Measurements from ENCODE around the gene SLCO2B1. TPM values are rescaled to one million over a fixed set of nuclear protein-coding genes. Genes with fewer than 3 reads are reported as not detected.

The SLCO2B1 gene
- total and polyA plus RNA-seq, 3 experiments from 2014 or later: 0.98 to 1.3 TPM; not detected in 1

DNA sequence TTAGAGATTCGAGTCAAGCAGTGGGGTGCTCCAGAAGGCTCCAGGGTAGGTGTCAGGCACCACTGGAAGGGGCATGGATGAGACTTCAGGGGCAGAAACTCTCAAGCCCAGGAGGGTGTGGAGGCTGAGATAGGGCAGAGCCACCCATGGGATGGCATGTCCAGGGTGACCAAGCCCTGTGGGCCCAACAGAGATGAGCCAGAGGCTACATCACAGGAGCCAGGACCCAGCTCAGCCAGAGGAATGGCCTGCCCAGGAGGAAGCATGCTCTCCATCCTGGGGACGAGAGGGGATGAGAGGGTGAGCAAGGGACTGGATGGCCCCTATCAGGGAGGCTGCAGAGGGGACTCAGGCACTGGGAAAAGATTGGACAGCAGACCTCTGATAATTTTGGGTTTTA is 42.8 kb downstream of the SLCO2B1 start:
- no peaks in the 10 kb centered on the region for H3K4me1 ChIP-seq (ENCODE audit: insufficient read depth, low read length)
- POLR2A ChIA-PET: no interaction called here
- DNase-seq: no peak
- H3K4me3 ChIP-seq (ENCODE audit: low read length): no peak overlapping the region
- no peaks in the 10 kb centered on the region for H3K36me3 Mint-ChIP-seq
- no peaks in the 10 kb centered on the region for H3K27me3 ChIP-seq (ENCODE audit: insufficient read depth, low read length, poor library complexity, severe bottlenecking)
- H3K27ac ChIP-seq (ENCODE audit: low read depth, low read length): no peak overlapping the region
- no peak overlapping the region for H3K4me3 Mint-ChIP-seq
- H3K4me1 Mint-ChIP-seq: no peaks in the 10 kb centered on the region
- H3K27ac Mint-ChIP-seq: no peak overlapping the region
- peaks cover 4 to 5% of the 10 kb centered on the region in 2 donors for H3K27me3 Mint-ChIP-seq
- H3K9me3 ChIP-seq (ENCODE audit: low read length): no peaks in the 10 kb centered on the region
- no peaks in the 10 kb centered on the region for H3K9me3 Mint-ChIP-seq
- H3K36me3 ChIP-seq (ENCODE audit: insufficient read depth, low read length): no peaks in the 10 kb centered on the region
- CTCF ChIA-PET: interaction anchor here (3.4 kb wide), 1 partner anchor 53 kb away, joined by 13 read pairs; no protein-coding TSS in a partner anchor

- no peaks in the 10 kb centered on the region for H3K36me3 ChIP-seq (ENCODE audit: insufficient read depth, low read length)
- H3K4me3 ChIP-seq (ENCODE audit: low read length): no peak overlapping the region
- CTCF ChIA-PET: interaction anchor here (1.1 to 3.4 kb wide), 2 partner anchors 47 to 53 kb away, joined by 3 to 13 read pairs; no protein-coding TSS in a partner anchor
- H3K27ac Mint-ChIP-seq: no peak overlapping the region
- peaks cover 4 to 5% of the 10 kb centered on the region in 2 donors for H3K27me3 Mint-ChIP-seq
- POLR2A ChIA-PET: no interaction called here
- no peaks in the 10 kb centered on the region for H3K36me3 Mint-ChIP-seq
- H3K9me3 ChIP-seq (ENCODE audit: low read length): no peaks in the 10 kb centered on the region
- H3K9me3 Mint-ChIP-seq: no peaks in the 10 kb centered on the region
- DNase-seq: no peak
- H3K27me3 ChIP-seq (ENCODE audit: insufficient read depth, low read length, poor library complexity, severe bottlenecking): no peaks in the 10 kb centered on the region
- no peaks in the 10 kb centered on the region for H3K4me1 ChIP-seq (ENCODE audit: insufficient read depth, low read length)
- H3K4me1 Mint-ChIP-seq: no peaks in the 10 kb centered on the region
- no peak overlapping the region for H3K27ac ChIP-seq (ENCODE audit: low read depth, low read length)
- no peak overlapping the region for H3K4me3 Mint-ChIP-seq
These were observed 43.2 kb downstream of the SLCO2B1 start for GRCh38 chr11:75194147-75194546.

- CTCF ChIA-PET: interaction anchor here (1.1 to 3.4 kb wide), 4 partner anchors 9 to 54 kb away, joined by 3 to 13 read pairs (median 4); no protein-coding TSS in a partner anchor
- Histone ChIP-seq H3K9me3 (ENCODE audit: low read length) (no peaks in the 10 kb centered on the region), H3K4me3 (ENCODE audit: low read length) (no peak overlapping the region), H3K27me3 (ENCODE audit: insufficient read depth, low read length, poor library complexity, severe bottlenecking) (no peaks in the 10 kb centered on the region), H3K4me1 (ENCODE audit: insufficient read depth, low read length) (no peaks in the 10 kb centered on the region), H3K27ac (ENCODE audit: low read depth, low read length) (no peak overlapping the region), H3K36me3 (ENCODE audit: insufficient read depth, low read length) (no peaks in the 10 kb centered on the region)
- no peak overlapping the region for H3K27ac Mint-ChIP-seq
- peaks cover 5% of the 10 kb centered on the region in 2 donors for H3K27me3 Mint-ChIP-seq
- POLR2A ChIA-PET: no interaction called here
- H3K9me3 Mint-ChIP-seq: no peaks in the 10 kb centered on the region
- H3K4me1 Mint-ChIP-seq: no peaks in the 10 kb centered on the region
- H3K4me3 Mint-ChIP-seq: no peak overlapping the region
- H3K36me3 Mint-ChIP-seq: no peaks in the 10 kb centered on the region
- DNase-seq: no peak
These were observed 44.5 kb downstream of the SLCO2B1 start for GRCh38 chr11:75195167-75195962.

GRCh38 chr11:75196426-75196825 is 45.5 kb downstream of the SLCO2B1 start:
- H3K4me1 ChIP-seq (ENCODE audit: insufficient read depth, low read length): no peaks in the 10 kb centered on the region
- no peak for DNase-seq
- CTCF ChIA-PET: interaction anchor here (1.1 to 3.4 kb wide), 4 partner anchors 8 to 55 kb away, joined by 4 to 13 read pairs (median 4); no protein-coding TSS in a partner anchor
- no peak overlapping the region for H3K4me3 Mint-ChIP-seq
- peaks cover 5% of the 10 kb centered on the region in 2 donors for H3K27me3 Mint-ChIP-seq
- H3K27ac Mint-ChIP-seq: no peak overlapping the region
- H3K27ac ChIP-seq (ENCODE audit: low read depth, low read length): no peak overlapping the region
- no peaks in the 10 kb centered on the region for H3K9me3 Mint-ChIP-seq
- POLR2A ChIA-PET: no interaction called here
- H3K4me3 ChIP-seq (ENCODE audit: low read length): no peak overlapping the region
- no peaks in the 10 kb centered on the region for H3K9me3 ChIP-seq (ENCODE audit: low read length)
- no peaks in the 10 kb centered on the region for H3K36me3 ChIP-seq (ENCODE audit: insufficient read depth, low read length)
- no peaks in the 10 kb centered on the region for H3K36me3 Mint-ChIP-seq
- no peaks in the 10 kb centered on the region for H3K4me1 Mint-ChIP-seq
- no peaks in the 10 kb centered on the region for H3K27me3 ChIP-seq (ENCODE audit: insufficient read depth, low read length, poor library complexity, severe bottlenecking)

GRCh38 chr11:75197512-75198277 is 46.8 kb downstream of the SLCO2B1 start:
- ChIA-PET POLR2A (no interaction called here), CTCF (interaction anchor here (1.1 to 12.2 kb wide), 2 partner anchors 8 to 55 kb away, joined by 4 to 201 read pairs; no protein-coding TSS in a partner anchor)
- Mint-ChIP-seq H3K4me3 (no peak overlapping the region), H3K9me3 (no peaks in the 10 kb centered on the region), H3K27ac (no peak overlapping the region), H3K36me3 (no peaks in the 10 kb centered on the region), H3K27me3 (peaks cover 5% of the 10 kb centered on the region in 2 donors), H3K4me1 (no peaks in the 10 kb centered on the region)
- no peak for DNase-seq
- H3K9me3 ChIP-seq (ENCODE audit: low read length): no peaks in the 10 kb centered on the region
- H3K36me3 ChIP-seq (ENCODE audit: insufficient read depth, low read length): no peaks in the 10 kb centered on the region
- H3K27me3 ChIP-seq (ENCODE audit: insufficient read depth, low read length, poor library complexity, severe bottlenecking): no peaks in the 10 kb centered on the region
- H3K4me1 ChIP-seq (ENCODE audit: insufficient read depth, low read length): no peaks in the 10 kb centered on the region
- no peak overlapping the region for H3K4me3 ChIP-seq (ENCODE audit: low read length)
- H3K27ac ChIP-seq (ENCODE audit: low read depth, low read length): no peak overlapping the region

GRCh38 chr11:75198278-75198973 is 47.5 kb downstream of the SLCO2B1 start:
- Histone ChIP-seq H3K36me3 (ENCODE audit: insufficient read depth, low read length) (no peaks in the 10 kb centered on the region), H3K4me3 (ENCODE audit: low read length) (no peak overlapping the region), H3K9me3 (ENCODE audit: low read length) (no peaks in the 10 kb centered on the region), H3K4me1 (ENCODE audit: insufficient read depth, low read length) (no peaks in the 10 kb centered on the region), H3K27ac (ENCODE audit: low read depth, low read length) (no peak overlapping the region), H3K27me3 (ENCODE audit: insufficient read depth, low read length, poor library complexity, severe bottlenecking) (no peaks in the 10 kb centered on the region)
- Mint-ChIP-seq H3K36me3 (no peaks in the 10 kb centered on the region), H3K4me3 (no peak overlapping the region), H3K9me3 (no peaks in the 10 kb centered on the region), H3K4me1 (no peaks in the 10 kb centered on the region), H3K27me3 (peaks cover 5% of the 10 kb centered on the region in 2 donors), H3K27ac (no peak overlapping the region)
- DNase-seq: no peak
- POLR2A ChIA-PET: no interaction called here
- CTCF ChIA-PET: interaction anchor here (12.2 kb wide), 1 partner anchor 55 kb away, joined by 201 read pairs; no protein-coding TSS in a partner anchor

- peaks cover 5% of the 10 kb centered on the region in 2 donors for H3K27me3 Mint-ChIP-seq
- H3K27ac ChIP-seq (ENCODE audit: low read depth, low read length): no peak overlapping the region
- H3K4me1 ChIP-seq (ENCODE audit: insufficient read depth, low read length): no peaks in the 10 kb centered on the region
- POLR2A ChIA-PET: no interaction called here
- no peak overlapping the region for H3K4me3 Mint-ChIP-seq
- no peak for DNase-seq
- H3K36me3 Mint-ChIP-seq: no peaks in the 10 kb centered on the region
- no peaks in the 10 kb centered on the region for H3K4me1 Mint-ChIP-seq
- CTCF ChIA-PET: interaction anchor here (12.2 kb wide), 1 partner anchor 56 kb away, joined by 201 read pairs; no protein-coding TSS in a partner anchor
- H3K27ac Mint-ChIP-seq: no peak overlapping the region
- no peaks in the 10 kb centered on the region for H3K36me3 ChIP-seq (ENCODE audit: insufficient read depth, low read length)
- H3K9me3 Mint-ChIP-seq: no peaks in the 10 kb centered on the region
- no peak overlapping the region for H3K4me3 ChIP-seq (ENCODE audit: low read length)
- no peaks in the 10 kb centered on the region for H3K9me3 ChIP-seq (ENCODE audit: low read length)
- no peaks in the 10 kb centered on the region for H3K27me3 ChIP-seq (ENCODE audit: insufficient read depth, low read length, poor library complexity, severe bottlenecking)
These were observed 48.6 kb downstream of the SLCO2B1 start for GRCh38 chr11:75199412-75199955.

All from CD8-positive, alpha-beta memory T cell (primary cell).